GM10266 (cell line): Measurements from ENCODE around the gene FAM118B.
A peak's percentile ranks its signal among the peaks of the same experiment; 100 is the strongest.

Experiments
- DNase-seq: peaks from one replicate; pipeline ENCODE4 v3.0.0; 2012; ENCODE audit errors: extremely low spot score
- CTCF ChIP-seq: IDR thresholded peaks from 2 replicates; pipeline ENCODE4 v1.5.1; 2012; ENCODE audit warnings: mild to moderate bottlenecking, low read depth; ENCODE audit not compliant: control insufficient read depth, insufficient read depth; ENCODE audit errors: missing control alignments

The FAM118B gene

GRCh38 chr11:126188332-126189108 is 23.1 kb upstream of the FAM118B start:
- peak; percentile 69 for DNase-seq
- no peak for TF ChIP-seq CTCF

GRCh38 chr11:126189109-126189929 is 22.3 kb upstream of the FAM118B start:
- peak; percentile 80 for DNase-seq
- TF ChIP-seq CTCF = no peak

GRCh38 chr11:126190792-126191191 is 20.8 kb upstream of the FAM118B start:
- no peak for TF ChIP-seq CTCF
- DNase-seq = no peak

GRCh38 chr11:126191379-126192073 is 20.1 kb upstream of the FAM118B start:
- TF ChIP-seq CTCF = no peak
- DNase-seq = no peak

GRCh38 chr11:126192361-126192760 is 19.2 kb upstream of the FAM118B start:
- no peak for DNase-seq
- no peak for TF ChIP-seq CTCF

- no peak for TF ChIP-seq CTCF
These were observed 18.5 kb upstream of the FAM118B start for GRCh38 chr11:126193038-126193478.

More at GRCh38 chr11:126193038-126193478, 18.5 kb upstream of the FAM118B start:
- no peak for DNase-seq
